ENCODE results near the gene GIMAP2. TPM values are rescaled to one million over a fixed set of nuclear protein-coding genes. Genes with fewer than 3 reads are reported as not detected.

The GIMAP2 gene
- polyA plus RNA-seq, 4 donors, result 3.8 to 14.1 (median 9.2) TPM

DNA sequence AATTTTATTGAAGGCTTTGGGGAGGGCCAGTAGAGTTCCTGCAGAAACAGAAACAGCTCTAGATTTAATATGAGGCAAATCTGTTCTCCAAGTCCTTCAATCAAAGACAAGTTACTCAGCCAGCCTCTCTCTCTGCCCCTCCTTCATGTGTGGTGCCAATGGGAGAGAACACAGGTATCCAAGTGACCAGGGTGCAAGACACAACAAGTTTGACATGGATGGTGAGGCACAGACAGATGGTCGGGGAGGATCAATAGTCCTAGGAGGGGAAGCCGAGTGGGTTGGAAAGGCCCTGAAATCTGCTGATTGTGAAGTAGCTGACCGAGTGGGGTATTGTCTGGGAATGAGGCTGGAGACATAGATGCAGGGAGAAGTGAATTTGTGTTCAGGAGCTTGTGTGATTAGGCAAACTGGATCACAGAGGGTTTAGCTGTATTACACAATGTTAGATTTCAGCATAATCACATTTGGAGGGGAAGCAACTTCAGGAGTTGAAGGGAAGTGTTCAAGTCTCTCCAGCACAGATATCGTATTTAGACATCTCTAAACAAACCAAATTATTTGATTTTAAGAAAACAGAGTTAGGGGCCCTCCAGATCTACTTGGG lies 32.4 kb downstream of the GIMAP2 start:
- no peak for FAIRE-seq
- 55 to 76% (median 68%) methylated on average over 4 of the region's 4 CpGs for WGBS, 3 donors
- DNase-seq, result no peak
- no peaks in the 10 kb centered on the region for H3K36me3 ChIP-seq (ENCODE audit: control insufficient read depth in 3 of 3, insufficient read depth in 2 of 3, low read depth in 1 of 3, low read length in 3 of 3)
- H3K4me3 ChIP-seq (ENCODE audit: low read depth in 1 of 3, low read length in 3 of 3), result peak overlapping the region; percentile 17 to 32 (median 28)
- H3K4me1 ChIP-seq (ENCODE audit: control insufficient read depth in 3 of 3, insufficient read depth in 2 of 3, low read depth in 1 of 3, low read length in 2 of 3), result no peaks in the 10 kb centered on the region
- H3K9me3 ChIP-seq (ENCODE audit: control insufficient read depth in 2 of 2, insufficient read depth in 1 of 2, low read depth in 1 of 2, low read length in 1 of 2), result no peaks in the 10 kb centered on the region
- no peaks in the 10 kb centered on the region for H3K27me3 ChIP-seq (ENCODE audit: control insufficient read depth in 3 of 3, insufficient read depth in 3 of 3, low read length in 3 of 3)
- peak overlapping the region in 1 of 3 donors; percentile 22 for H3K27ac ChIP-seq (ENCODE audit: low read depth in 1 of 3, low read length in 2 of 3)

DNA sequence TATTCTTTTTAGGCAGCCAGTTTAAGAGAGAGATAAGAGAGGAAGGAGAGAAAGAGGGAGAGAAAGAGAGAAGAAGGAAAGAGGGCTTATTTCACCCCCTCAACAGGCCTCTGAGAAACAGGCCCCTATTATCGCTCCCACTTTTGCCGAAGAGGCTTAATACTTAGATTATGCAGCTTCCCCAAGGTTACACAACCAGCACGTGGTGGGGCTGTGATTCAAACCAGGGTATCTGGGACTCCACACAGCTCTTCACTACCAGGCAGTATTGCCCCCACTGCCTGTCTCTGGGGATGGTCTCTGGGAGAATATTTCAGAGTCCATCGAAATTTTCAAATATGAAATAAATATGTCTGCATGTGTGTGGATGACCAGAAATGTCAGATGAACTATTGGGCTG lies 33.9 kb downstream of the GIMAP2 start:
- H3K27ac ChIP-seq (ENCODE audit: low read depth in 1 of 3, low read length in 2 of 3), result no peak overlapping the region
- H3K9me3 ChIP-seq (ENCODE audit: control insufficient read depth in 2 of 2, insufficient read depth in 1 of 2, low read depth in 1 of 2, low read length in 1 of 2), result no peaks in the 10 kb centered on the region
- FAIRE-seq (no peak), DNase-seq (no peak)
- no peaks in the 10 kb centered on the region for H3K27me3 ChIP-seq (ENCODE audit: control insufficient read depth in 3 of 3, insufficient read depth in 3 of 3, low read length in 3 of 3)
- no peak overlapping the region for H3K4me3 ChIP-seq (ENCODE audit: low read depth in 1 of 3, low read length in 3 of 3)
- 69 to 84% (median 84%) methylated on average over 4 of the region's 4 CpGs for WGBS, 3 donors
- H3K36me3 ChIP-seq (ENCODE audit: control insufficient read depth in 3 of 3, insufficient read depth in 2 of 3, low read depth in 1 of 3, low read length in 3 of 3), result no peaks in the 10 kb centered on the region
- H3K4me1 ChIP-seq (ENCODE audit: control insufficient read depth in 3 of 3, insufficient read depth in 2 of 3, low read depth in 1 of 3, low read length in 2 of 3), result no peaks in the 10 kb centered on the region

DNA sequence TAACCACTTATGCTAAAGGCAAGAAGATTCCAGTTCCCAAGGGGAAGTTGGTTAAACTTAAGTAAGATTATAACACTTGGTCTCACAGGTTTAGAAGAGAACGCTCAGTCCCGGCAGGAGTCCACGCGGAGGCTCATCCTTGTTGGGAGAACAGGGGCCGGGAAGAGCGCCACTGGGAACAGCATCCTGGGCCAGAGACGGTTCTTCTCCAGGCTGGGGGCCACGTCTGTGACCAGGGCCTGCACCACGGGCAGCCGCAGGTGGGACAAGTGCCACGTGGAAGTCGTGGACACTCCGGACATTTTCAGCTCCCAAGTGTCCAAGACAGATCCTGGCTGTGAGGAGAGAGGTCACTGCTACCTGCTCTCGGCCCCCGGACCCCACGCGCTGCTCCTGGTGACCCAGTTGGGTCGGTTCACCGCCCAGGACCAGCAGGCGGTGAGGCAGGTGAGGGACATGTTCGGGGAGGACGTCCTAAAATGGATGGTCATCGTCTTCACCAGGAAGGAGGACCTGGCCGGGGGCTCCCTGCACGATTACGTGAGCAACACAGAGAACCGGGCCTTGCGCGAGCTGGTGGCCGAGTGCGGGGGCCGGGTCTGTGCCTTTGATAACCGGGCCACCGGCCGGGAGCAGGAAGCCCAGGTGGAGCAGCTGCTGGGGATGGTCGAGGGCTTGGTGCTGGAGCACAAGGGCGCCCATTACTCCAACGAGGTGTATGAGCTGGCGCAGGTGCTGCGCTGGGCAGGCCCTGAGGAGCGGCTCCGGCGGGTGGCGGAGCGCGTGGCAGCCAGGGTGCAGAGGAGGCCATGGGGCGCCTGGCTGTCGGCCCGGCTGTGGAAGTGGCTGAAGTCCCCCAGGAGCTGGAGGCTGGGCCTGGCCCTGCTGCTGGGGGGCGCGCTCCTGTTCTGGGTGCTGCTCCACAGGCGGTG lies 34.7 kb downstream of the GIMAP2 start:
- Histone ChIP-seq H3K27me3 (ENCODE audit: control insufficient read depth in 3 of 3, insufficient read depth in 3 of 3, low read length in 3 of 3) (no peaks in the 10 kb centered on the region), H3K4me3 (ENCODE audit: low read depth in 1 of 3, low read length in 3 of 3) (no peak overlapping the region), H3K27ac (ENCODE audit: low read depth in 1 of 3, low read length in 2 of 3) (no peak overlapping the region), H3K4me1 (ENCODE audit: control insufficient read depth in 3 of 3, insufficient read depth in 2 of 3, low read depth in 1 of 3, low read length in 2 of 3) (no peaks in the 10 kb centered on the region), H3K36me3 (ENCODE audit: control insufficient read depth in 3 of 3, insufficient read depth in 2 of 3, low read depth in 1 of 3, low read length in 3 of 3) (no peaks in the 10 kb centered on the region), H3K9me3 (ENCODE audit: control insufficient read depth in 2 of 2, insufficient read depth in 1 of 2, low read depth in 1 of 2, low read length in 1 of 2) (no peaks in the 10 kb centered on the region)
- WGBS, 3 donors, result 94 to 96% (median 94%) methylated on average over 45 to 52 of the region's 52 CpGs
- FAIRE-seq, result no peak
- DNase-seq, result no peak

DNA sequence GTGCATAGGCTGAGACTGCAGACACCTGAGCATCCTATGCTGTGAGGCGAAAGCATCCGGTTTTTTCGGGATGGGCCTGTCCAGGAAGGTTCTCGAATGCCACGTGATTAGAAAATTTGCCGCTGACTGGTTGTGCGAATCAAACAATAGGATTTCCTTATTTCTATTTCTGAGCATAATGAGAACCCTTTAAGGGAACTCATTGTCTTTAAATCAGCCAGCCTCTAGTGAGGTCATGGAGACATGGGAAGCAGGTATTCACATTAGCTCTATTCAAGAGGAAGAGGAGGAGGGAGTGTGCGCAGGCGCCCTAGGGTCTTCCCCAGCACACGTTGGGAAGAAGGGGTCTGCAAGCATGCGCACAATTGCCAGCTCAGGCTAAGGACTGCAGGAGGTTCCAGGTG lies 36.5 kb downstream of the GIMAP2 start:
- 84 to 93% (median 92%) methylated on average over 11 of the region's 11 CpGs for WGBS, 3 donors
- DNase-seq (no peak), FAIRE-seq (no peak)
- Histone ChIP-seq H3K9me3 (ENCODE audit: control insufficient read depth in 2 of 2, insufficient read depth in 1 of 2, low read depth in 1 of 2, low read length in 1 of 2) (peaks cover 0 to 4% of the 10 kb centered on the region in 2 donors), H3K27me3 (ENCODE audit: control insufficient read depth in 3 of 3, insufficient read depth in 3 of 3, low read length in 3 of 3) (no peaks in the 10 kb centered on the region), H3K4me3 (ENCODE audit: low read depth in 1 of 3, low read length in 3 of 3) (no peak overlapping the region), H3K27ac (ENCODE audit: low read depth in 1 of 3, low read length in 2 of 3) (peak overlapping the region in 1 of 3 donors; percentile 24), H3K36me3 (ENCODE audit: control insufficient read depth in 3 of 3, insufficient read depth in 2 of 3, low read depth in 1 of 3, low read length in 3 of 3) (no peaks in the 10 kb centered on the region), H3K4me1 (ENCODE audit: control insufficient read depth in 3 of 3, insufficient read depth in 2 of 3, low read depth in 1 of 3, low read length in 2 of 3) (no peaks in the 10 kb centered on the region)

DNA sequence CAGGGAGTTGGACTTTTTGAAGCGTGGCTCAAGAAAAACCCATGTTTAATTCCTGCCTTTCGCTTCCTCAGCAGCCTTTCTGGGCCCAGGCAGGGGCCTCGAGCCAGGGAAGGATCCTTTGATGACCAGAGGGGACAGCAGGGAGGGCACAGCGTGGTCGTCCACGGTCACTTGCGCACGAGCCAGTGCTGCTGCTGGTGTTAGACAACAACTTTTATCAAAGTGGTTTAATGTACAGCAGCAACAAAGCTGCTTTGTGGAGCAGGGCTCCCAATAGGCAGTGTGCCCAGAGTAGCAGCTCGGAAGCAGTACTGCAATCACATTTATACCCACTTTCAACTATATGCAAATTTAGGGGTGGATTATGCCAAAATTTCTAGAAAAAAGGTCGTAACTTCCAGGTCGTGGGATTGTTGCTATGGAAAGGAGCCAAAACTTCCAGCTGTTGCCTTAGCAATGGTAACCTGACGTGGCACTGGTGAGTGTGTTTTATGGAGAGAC lies 37.0 kb downstream of the GIMAP2 start:
- Histone ChIP-seq H3K4me3 (ENCODE audit: low read depth in 1 of 3, low read length in 3 of 3) (no peak overlapping the region), H3K4me1 (ENCODE audit: control insufficient read depth in 3 of 3, insufficient read depth in 2 of 3, low read depth in 1 of 3, low read length in 2 of 3) (no peaks in the 10 kb centered on the region), H3K9me3 (ENCODE audit: control insufficient read depth in 2 of 2, insufficient read depth in 1 of 2, low read depth in 1 of 2, low read length in 1 of 2) (peaks cover 0 to 4% of the 10 kb centered on the region in 2 donors), H3K36me3 (ENCODE audit: control insufficient read depth in 3 of 3, insufficient read depth in 2 of 3, low read depth in 1 of 3, low read length in 3 of 3) (no peaks in the 10 kb centered on the region), H3K27me3 (ENCODE audit: control insufficient read depth in 3 of 3, insufficient read depth in 3 of 3, low read length in 3 of 3) (no peaks in the 10 kb centered on the region), H3K27ac (ENCODE audit: low read depth in 1 of 3, low read length in 2 of 3) (peak overlapping the region in 1 of 3 donors; percentile 6)
- FAIRE-seq (no peak), DNase-seq (no peak)
- 25 to 48% (median 42%) methylated on average over 12 of the region's 12 CpGs for WGBS, 3 donors

DNA sequence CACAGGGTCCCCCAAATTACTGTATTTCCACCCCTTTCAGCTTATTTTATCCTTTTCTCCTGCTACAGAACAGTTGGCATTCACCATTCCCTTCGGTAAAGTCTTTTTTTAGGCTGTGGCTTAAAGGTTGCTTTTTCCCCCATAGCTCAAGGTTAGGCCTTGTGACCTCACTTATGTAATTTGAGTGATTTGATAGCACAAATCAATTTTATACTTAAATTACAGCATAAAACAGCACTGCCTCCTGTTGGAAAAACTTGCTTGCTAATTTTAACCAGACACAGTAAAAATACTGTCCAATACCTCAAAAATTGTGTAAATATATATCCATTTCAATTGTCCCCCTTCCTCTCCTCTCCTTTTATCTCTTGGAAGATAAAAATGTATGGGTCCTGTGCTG lies 38.0 kb downstream of the GIMAP2 start:
- 66 to 78% (median 69%) methylated on average over 1 of the region's 1 CpG for WGBS, 3 donors
- H3K36me3 ChIP-seq (ENCODE audit: control insufficient read depth in 3 of 3, insufficient read depth in 2 of 3, low read depth in 1 of 3, low read length in 3 of 3), result no peaks in the 10 kb centered on the region
- FAIRE-seq, result no peak

DNA sequence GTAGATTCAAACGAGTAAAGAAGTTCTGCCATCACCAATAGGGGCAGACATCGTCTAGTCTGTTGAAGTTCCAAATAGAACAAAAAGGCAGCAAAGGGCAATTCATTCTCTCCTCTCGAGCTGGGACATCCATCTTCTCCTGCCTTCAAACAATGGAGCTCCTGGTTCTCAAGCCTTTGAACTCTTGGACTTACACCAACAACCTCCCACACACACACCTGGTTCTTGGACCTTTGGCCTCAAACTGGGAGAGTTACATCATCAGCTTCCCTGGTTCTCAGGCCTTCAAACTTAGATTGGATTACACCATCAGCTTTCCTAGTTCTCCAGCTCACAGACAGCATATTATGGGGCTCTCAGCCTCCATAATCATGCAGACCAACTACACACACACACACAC lies 41.9 kb downstream of the GIMAP2 start:
- Histone ChIP-seq H3K4me1 (ENCODE audit: control insufficient read depth in 3 of 3, insufficient read depth in 2 of 3, low read depth in 1 of 3, low read length in 2 of 3) (peaks cover 0 to 5% (median 0%) of the 10 kb centered on the region in 3 donors), H3K27ac (ENCODE audit: low read depth in 1 of 3, low read length in 2 of 3) (peak overlapping the region in 1 of 3 donors; percentile 47), H3K27me3 (ENCODE audit: control insufficient read depth in 3 of 3, insufficient read depth in 3 of 3, low read length in 3 of 3) (no peaks in the 10 kb centered on the region), H3K36me3 (ENCODE audit: control insufficient read depth in 3 of 3, insufficient read depth in 2 of 3, low read depth in 1 of 3, low read length in 3 of 3) (no peaks in the 10 kb centered on the region), H3K9me3 (ENCODE audit: control insufficient read depth in 2 of 2, insufficient read depth in 1 of 2, low read depth in 1 of 2, low read length in 1 of 2) (peaks cover 0 to 4% of the 10 kb centered on the region in 2 donors), H3K4me3 (ENCODE audit: low read depth in 1 of 3, low read length in 3 of 3) (no peak overlapping the region)
- FAIRE-seq (peak; percentile 51), DNase-seq (peak; percentile 84 to 98)
- 19 to 52% (median 31%) methylated on average over 3 of the region's 3 CpGs for WGBS, 3 donors

More for the DNA sequence above, 38.0 kb downstream of the GIMAP2 start:
- H3K4me1 ChIP-seq (ENCODE audit: control insufficient read depth in 3 of 3, insufficient read depth in 2 of 3, low read depth in 1 of 3, low read length in 2 of 3), result peaks cover 0 to 5% (median 0%) of the 10 kb centered on the region in 3 donors
- H3K27me3 ChIP-seq (ENCODE audit: control insufficient read depth in 3 of 3, insufficient read depth in 3 of 3, low read length in 3 of 3), result no peaks in the 10 kb centered on the region
- H3K27ac ChIP-seq (ENCODE audit: low read depth in 1 of 3, low read length in 2 of 3), result no peak overlapping the region
- H3K4me3 ChIP-seq (ENCODE audit: low read depth in 1 of 3, low read length in 3 of 3), result no peak overlapping the region
- DNase-seq, result no peak
- H3K9me3 ChIP-seq (ENCODE audit: control insufficient read depth in 2 of 2, insufficient read depth in 1 of 2, low read depth in 1 of 2, low read length in 1 of 2), result peaks cover 0 to 4% of the 10 kb centered on the region in 2 donors

DNA sequence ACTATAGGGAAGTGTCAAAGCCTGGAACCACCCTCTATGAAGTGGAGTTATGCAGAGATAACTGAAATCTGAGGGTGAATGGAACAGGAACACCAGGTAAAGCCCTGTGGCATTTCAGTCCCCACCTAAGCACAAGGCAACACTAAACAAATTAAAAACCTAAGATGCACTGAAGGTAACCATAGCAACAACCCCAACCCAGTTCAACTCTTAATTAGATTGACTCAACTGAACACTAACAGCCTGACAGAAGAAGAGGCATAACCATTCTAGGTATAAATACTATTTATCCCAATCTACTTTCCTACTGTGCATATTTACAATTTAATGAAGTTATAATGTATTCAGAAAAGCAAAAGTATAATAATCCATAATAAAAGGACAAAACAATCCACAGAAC lies 42.5 kb downstream of the GIMAP2 start:
- FAIRE-seq, result no peak
- H3K36me3 ChIP-seq (ENCODE audit: control insufficient read depth in 3 of 3, insufficient read depth in 2 of 3, low read depth in 1 of 3, low read length in 3 of 3), result no peaks in the 10 kb centered on the region
- no peak for DNase-seq
- H3K9me3 ChIP-seq (ENCODE audit: control insufficient read depth in 2 of 2, insufficient read depth in 1 of 2, low read depth in 1 of 2, low read length in 1 of 2), result peaks cover 0 to 4% of the 10 kb centered on the region in 2 donors
- no peaks in the 10 kb centered on the region for H3K27me3 ChIP-seq (ENCODE audit: control insufficient read depth in 3 of 3, insufficient read depth in 3 of 3, low read length in 3 of 3)
- H3K4me1 ChIP-seq (ENCODE audit: control insufficient read depth in 3 of 3, insufficient read depth in 2 of 3, low read depth in 1 of 3, low read length in 2 of 3), result peaks cover 0 to 5% (median 0%) of the 10 kb centered on the region in 3 donors
- no peak overlapping the region for H3K4me3 ChIP-seq (ENCODE audit: low read depth in 1 of 3, low read length in 3 of 3)
- H3K27ac ChIP-seq (ENCODE audit: low read depth in 1 of 3, low read length in 2 of 3), result peak overlapping the region in 1 of 3 donors; percentile 47
